Coronary artery (tissue), 2 donors: ENCODE measurements around the gene KIFC3.

ENCODE experiments used
- DNase-seq: peaks from one replicate; pipeline ENCODE4 v3.0.0-alpha.2; 2017; ENCODE audit warnings: low spot score
- H3K27ac ChIP-seq, 2 donors: fragments of 200-600 bp; sonication (generic); one replicate each; pipeline ENCODE4 v1.5.1; 2016 to 2019
- H3K4me3 ChIP-seq: fragments of 200-600 bp; sonication (generic); 2 replicates; pipeline ENCODE4 v1.5.1; 2016; ENCODE audit warnings: mild to moderate bottlenecking, moderate library complexity
- TF ChIP-seq, protein P1 (sequence below): fragments of 200-600 bp; sonication (generic); IDR thresholded peaks from one replicate; pipeline ENCODE4 v1.5.1; 2019; ENCODE audit warnings: antibody characterized with exemption

KIFC3 gene

DNA sequence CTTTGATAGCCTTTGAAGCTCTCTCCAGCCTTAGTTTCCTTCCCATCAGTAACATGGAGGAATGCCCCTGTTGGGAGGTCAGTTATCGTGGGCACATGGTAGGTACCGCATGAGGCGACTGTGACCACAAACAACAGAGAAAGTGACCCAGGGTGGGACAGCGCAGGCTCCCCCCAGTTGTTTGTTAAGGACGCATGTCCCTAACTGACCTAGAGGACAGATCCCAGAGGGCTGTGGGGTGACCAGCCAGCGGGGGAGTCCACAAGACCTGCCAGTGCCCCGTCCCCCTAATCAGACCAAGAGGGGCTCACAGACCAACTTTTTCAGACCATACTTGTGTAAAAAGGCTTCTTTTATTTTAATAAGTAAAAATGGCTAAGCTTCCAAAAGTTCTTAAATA, 44.4 kb downstream of the KIFC3 start:
- no peak for DNase-seq
- Histone ChIP-seq H3K27ac (peak overlapping the region in 1 of 2 donors; percentile 24), H3K4me3 (no peak overlapping the region)
- TF ChIP-seq, protein P1, sequence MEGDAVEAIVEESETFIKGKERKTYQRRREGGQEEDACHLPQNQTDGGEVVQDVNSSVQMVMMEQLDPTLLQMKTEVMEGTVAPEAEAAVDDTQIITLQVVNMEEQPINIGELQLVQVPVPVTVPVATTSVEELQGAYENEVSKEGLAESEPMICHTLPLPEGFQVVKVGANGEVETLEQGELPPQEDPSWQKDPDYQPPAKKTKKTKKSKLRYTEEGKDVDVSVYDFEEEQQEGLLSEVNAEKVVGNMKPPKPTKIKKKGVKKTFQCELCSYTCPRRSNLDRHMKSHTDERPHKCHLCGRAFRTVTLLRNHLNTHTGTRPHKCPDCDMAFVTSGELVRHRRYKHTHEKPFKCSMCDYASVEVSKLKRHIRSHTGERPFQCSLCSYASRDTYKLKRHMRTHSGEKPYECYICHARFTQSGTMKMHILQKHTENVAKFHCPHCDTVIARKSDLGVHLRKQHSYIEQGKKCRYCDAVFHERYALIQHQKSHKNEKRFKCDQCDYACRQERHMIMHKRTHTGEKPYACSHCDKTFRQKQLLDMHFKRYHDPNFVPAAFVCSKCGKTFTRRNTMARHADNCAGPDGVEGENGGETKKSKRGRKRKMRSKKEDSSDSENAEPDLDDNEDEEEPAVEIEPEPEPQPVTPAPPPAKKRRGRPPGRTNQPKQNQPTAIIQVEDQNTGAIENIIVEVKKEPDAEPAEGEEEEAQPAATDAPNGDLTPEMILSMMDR = no peak

DNA sequence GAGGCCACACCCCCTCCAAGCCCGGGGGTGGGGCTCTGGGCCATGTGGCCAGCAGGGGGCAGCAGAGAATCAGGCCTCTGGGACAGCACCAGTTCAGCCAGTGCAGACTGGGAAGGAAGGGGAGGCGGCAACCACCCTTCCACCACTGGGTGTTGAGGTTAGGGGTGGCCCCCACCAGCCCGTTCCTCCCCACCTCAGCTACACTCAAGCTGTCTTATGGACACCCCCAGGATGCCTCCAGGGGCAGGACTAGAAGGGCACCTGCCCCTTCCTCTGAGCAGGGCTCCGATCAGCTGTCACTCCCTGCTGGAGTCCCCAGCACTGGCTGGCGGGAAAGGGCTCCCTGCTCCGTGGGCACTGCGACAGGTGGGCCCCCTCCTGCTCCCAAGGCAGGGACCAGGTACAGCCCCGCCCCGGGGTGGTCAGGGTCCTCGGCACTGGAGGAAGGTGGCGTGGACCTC, 44.9 kb downstream of the KIFC3 start:
- Histone ChIP-seq H3K4me3 (no peak overlapping the region), H3K27ac (peak overlapping the region in 1 of 2 donors; percentile 24)
- DNase-seq = peak; percentile 91
- TF ChIP-seq, protein P1 = peak; percentile 95

DNA sequence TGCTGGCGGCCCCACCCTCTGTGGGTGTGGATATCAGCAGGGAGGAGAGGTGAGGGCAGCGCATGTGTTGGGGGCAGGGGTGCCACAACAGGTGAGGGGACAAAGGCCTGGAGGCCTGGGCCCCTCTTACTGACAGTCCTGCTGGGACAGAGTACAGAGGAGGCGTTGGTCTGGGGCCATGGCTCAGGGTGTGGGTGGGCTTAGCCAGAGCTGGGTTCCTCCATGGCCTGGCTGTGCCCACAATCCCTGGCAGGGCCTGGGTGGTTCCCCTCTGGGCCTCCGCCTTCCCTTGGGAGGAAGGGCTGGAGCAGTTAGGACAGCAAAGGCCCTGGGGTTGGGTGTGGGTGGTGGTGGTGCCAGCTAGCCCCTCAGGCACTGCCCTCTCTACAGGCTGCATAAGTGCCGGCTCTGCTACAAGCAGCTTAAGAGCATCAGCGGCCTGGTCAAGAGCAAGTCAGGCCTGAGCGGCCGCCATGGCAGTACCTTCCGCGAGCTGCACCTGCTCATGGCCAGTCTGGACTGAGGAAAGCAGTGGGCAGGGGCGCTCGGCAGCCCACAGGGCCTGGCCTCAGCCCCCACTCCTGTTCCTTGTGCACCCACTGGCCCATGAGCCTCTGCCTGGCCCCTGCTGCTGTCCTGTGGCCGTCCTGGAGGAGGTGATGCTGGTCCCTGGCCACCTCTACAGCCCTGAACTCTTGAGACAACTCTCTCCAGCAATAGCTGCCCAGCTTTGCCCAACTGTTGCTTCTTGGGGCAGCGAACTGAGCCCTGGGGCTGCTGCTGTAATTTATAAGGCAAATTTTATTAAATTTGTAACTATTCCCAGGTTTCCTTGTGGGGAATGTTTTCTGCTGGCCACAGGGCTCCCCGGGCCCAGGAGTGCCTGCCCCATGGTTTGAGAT, 45.6 kb downstream of the KIFC3 start:
- TF ChIP-seq, protein P1 = no peak
- DNase-seq = no peak
- Histone ChIP-seq H3K4me3 (no peak overlapping the region), H3K27ac (no peak overlapping the region)

DNA sequence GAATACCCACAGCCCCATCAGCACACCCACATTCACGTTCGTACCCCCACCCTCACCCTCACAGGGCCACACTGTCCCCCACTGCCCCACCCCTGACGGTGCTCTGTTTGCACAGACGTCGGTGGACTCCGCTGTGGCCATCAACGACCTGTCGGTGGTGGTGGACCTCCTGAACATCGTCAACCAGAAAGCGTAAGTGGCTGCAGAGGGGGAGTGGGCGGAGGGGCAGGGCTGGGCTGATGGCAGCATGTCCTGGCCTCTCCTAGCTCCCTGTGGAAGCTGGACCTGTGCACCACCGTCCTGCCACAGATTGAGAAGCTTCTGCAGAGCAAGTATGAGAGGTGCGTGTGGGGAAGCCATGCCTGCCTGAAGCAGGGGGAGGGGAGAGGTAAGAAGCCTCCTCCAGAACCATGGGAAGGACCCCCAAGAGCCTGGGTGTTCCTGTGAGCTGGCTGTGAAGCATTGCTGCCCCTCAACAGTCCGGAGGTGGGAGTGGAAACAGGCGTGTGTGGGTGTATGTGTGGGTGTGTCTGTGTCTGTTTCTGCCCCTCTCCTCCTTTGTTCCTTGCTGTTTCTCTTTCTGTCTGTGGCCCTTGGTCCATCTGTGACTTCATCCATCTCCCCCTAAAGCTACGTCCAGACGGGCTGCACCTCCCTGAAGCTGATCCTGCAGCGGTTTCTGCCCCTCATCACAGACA, 46.4 kb downstream of the KIFC3 start:
- TF ChIP-seq, protein P1 = no peak
- DNase-seq = no peak
- Histone ChIP-seq H3K4me3 (no peak overlapping the region), H3K27ac (no peak overlapping the region)

DNA sequence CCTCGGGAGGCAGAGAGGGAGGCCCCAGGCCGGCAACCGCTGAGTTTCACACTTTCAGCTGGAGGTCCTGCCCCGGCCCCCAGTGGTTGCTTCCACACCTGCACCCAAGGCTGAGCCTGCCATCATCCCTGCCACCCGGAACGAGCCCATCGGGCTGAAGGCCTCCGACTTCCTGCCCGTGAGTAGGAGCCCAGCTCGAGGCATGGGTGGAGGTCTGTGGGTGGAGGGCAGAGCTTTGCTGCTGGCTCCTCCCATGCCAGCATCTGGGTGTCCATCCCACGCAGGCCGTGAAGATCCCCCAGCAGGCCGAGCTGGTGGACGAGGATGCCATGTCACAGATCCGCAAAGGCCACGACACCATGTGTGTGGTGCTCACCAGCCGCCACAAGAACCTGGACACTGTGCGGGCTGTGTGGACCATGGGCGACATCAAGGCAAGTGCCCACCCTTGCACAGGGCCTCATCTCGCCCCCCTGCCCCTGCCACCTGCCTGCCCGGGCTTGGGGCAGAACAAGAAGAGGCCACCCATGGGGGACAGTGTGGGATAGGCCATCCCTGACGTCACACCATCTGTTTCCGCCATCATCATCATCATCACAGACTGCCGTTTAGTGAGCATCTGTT, 47.1 kb downstream of the KIFC3 start:
- H3K27ac ChIP-seq = no peak overlapping the region
- H3K4me3 ChIP-seq = no peak overlapping the region
- TF ChIP-seq, protein P1 = no peak
- no peak for DNase-seq

DNA sequence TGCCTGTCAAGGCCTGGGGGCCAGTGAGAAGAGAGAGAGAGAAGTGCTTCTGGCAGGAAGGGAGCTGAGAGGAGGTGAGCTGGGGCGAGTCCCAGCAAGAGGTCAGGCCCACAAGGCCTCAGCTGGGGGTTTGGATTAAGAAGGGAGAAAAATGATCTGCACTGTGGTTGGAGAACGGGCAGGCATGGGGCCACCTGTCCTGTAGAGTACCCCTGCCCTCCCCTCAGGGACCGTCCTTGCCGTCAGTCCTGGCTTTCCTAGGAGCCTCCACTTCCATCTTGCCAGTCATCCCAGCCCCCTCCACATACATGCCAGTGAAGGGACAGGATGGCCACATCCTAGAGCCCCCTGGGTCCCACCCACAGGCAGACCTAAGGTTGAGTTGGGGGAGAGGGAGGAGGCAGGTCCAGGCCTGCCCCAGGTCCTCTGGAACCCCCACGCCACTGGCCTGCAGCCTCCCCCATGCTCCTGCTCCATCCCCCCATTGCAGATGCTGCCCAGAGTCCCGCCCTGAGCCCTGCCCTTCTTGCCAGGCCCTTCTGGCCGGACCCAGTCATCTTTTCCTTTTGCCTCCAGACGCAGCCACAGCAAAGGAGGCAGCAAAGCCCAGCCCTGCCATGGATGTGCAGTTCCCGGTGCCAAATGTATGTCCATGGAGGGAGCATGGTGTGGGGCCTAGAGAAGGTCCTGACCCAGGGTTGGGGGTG, 47.8 kb downstream of the KIFC3 start:
- H3K27ac ChIP-seq = no peak overlapping the region
- no peak overlapping the region for H3K4me3 ChIP-seq
- TF ChIP-seq, protein P1 = no peak
- DNase-seq = no peak
